GM23338 (cell line): ENCODE data around the gene SLC25A15. TPM values are rescaled to one million over a fixed set of nuclear protein-coding genes. Genes with fewer than 3 reads are reported as not detected.

Source experiments
- ATAC-seq: fragments of 200-7000 bp; cut with Tn5 transposase; 3 replicates; pipeline ENCODE4 v1.9.1; 2020
- DNase-seq: peaks from one replicate; pipeline ENCODE4 v3.0.0-alpha.2; 2015; ENCODE audit warnings: low spot score
- H2AFZ ChIP-seq: fragments of 200-600 bp; sonication (generic); 2 replicates; pipeline ENCODE4 v1.8.0; 2016; ENCODE audit warnings: antibody characterized with exemption, mild to moderate bottlenecking, moderate library complexity
- H3F3A ChIP-seq: fragments of 200-600 bp; sonication (generic); replicated peaks from 2 replicates; pipeline ENCODE4 v1.8.0; 2017; ENCODE audit warnings: antibody characterized with exemption, mixed run types, low read depth
- H3K27ac ChIP-seq: fragments of 200-600 bp; sonication (generic); 2 replicates; pipeline ENCODE4 v1.6.1; 2016; ENCODE audit warnings: low read depth
- H3K27me3 ChIP-seq: fragments of 200-600 bp; sonication (generic); 2 replicates; pipeline ENCODE4 v1.8.0; 2016; ENCODE audit warnings: mild to moderate bottlenecking, mixed run types, moderate library complexity; ENCODE audit not compliant: insufficient read depth
- H3K36me3 ChIP-seq: fragments of 200-600 bp; sonication (generic); 2 replicates; pipeline ENCODE4 v1.8.0; 2016; ENCODE audit warnings: mild to moderate bottlenecking; ENCODE audit not compliant: insufficient read depth
- H3K4me1 ChIP-seq: fragments of 200-600 bp; sonication (generic); 2 replicates; pipeline ENCODE4 v1.8.0; 2016; ENCODE audit warnings: mild to moderate bottlenecking, moderate library complexity; ENCODE audit not compliant: insufficient read depth
- H3K4me2 ChIP-seq: fragments of 200-600 bp; sonication (generic); 2 replicates; pipeline ENCODE4 v1.7.1; 2017; ENCODE audit warnings: mixed run types
- H3K4me3 ChIP-seq: fragments of 200-600 bp; sonication (generic); 2 replicates; pipeline ENCODE4 v1.6.1; 2016; ENCODE audit warnings: mixed run types
- H3K79me2 ChIP-seq: fragments of 200-600 bp; sonication (generic); replicated peaks from 2 replicates; pipeline ENCODE4 v1.8.0; 2017; ENCODE audit warnings: mild to moderate bottlenecking; ENCODE audit not compliant: insufficient read depth
- H3K9me2 ChIP-seq: fragments of 200-600 bp; sonication (generic); 2 replicates; pipeline ENCODE4 v1.8.0; 2017; ENCODE audit not compliant: insufficient read depth
- H4K20me1 ChIP-seq: fragments of 200-600 bp; sonication (generic); replicated peaks from 2 replicates; pipeline ENCODE4 v1.8.0; 2017; ENCODE audit warnings: mild to moderate bottlenecking; ENCODE audit not compliant: insufficient read depth
- H3K27ac Mint-ChIP-seq: 2 replicates; pipeline ENCODE4 v1.8.0; 2020; ENCODE audit warnings: inconsistent platforms, mild to moderate bottlenecking, moderate library complexity, mixed read lengths
- H3K27me3 Mint-ChIP-seq: 3 replicates; pipeline ENCODE4 v1.8.0; 2022; ENCODE audit warnings: low read depth, mild to moderate bottlenecking, moderate library complexity, mixed read lengths, inconsistent platforms; ENCODE audit not compliant: insufficient read depth, poor library complexity
- H3K36me3 Mint-ChIP-seq: 3 replicates; pipeline ENCODE4 v1.8.0; 2021; ENCODE audit warnings: low read depth, mild to moderate bottlenecking, inconsistent platforms, moderate library complexity, mixed read lengths
- H3K4me1 Mint-ChIP-seq: 3 replicates; pipeline ENCODE4 v1.8.0; 2020; ENCODE audit warnings: mild to moderate bottlenecking, inconsistent platforms, mixed read lengths
- H3K4me3 Mint-ChIP-seq: 3 replicates; pipeline ENCODE4 v1.8.0; 2021; ENCODE audit warnings: moderate library complexity, mild to moderate bottlenecking, inconsistent platforms, mixed read lengths
- H3K9me3 Mint-ChIP-seq: 3 replicates; pipeline ENCODE4 v1.8.0; 2020; ENCODE audit warnings: moderate library complexity, mild to moderate bottlenecking, inconsistent platforms, mixed read lengths
- NANOG ChIP-seq: IDR thresholded peaks from 2 replicates; pipeline ENCODE4 v1.6.1; 2016; ENCODE audit warnings: antibody characterized with exemption, borderline replicate concordance
- POLR2AphosphoS5 ChIP-seq: IDR thresholded peaks from 2 replicates; pipeline ENCODE4 v1.6.1; 2016; ENCODE audit warnings: antibody characterized with exemption, low read depth
- STAT1 ChIP-seq: IDR thresholded peaks from one replicate; pipeline ENCODE4 v1.6.1; 2016; ENCODE audit warnings: antibody characterized with exemption; ENCODE audit not compliant: unreplicated experiment
- ZNF114 ChIP-seq: fragments of 250-450 bp; sonication (Bioruptor Pico); IDR thresholded peaks from 2 replicates; pipeline ENCODE4 v1.5.0; 2020; ENCODE audit warnings: mild to moderate bottlenecking, moderate library complexity
- polyA plus RNA-seq: library from polyadenylated mRNA; unstranded; fragments of >200 nt; fragmentation: Nextera tagmentation; extraction: Ambion mirVana; gene quantifications from 2 replicates; pipeline ENCODE4 v1.2.1, GENCODE V29; 2016
- total RNA-seq: library from RNA; depleted of rRNA; stranded (reverse); fragments of >200 nt; shearing (Covaris generic); gene quantifications from 2 replicates; pipeline ENCODE4 v1.2.3, GENCODE V29; 2014
- TF ChIP-seq, protein P1 (sequence below): IDR thresholded peaks from one replicate; pipeline ENCODE4 v1.6.1; 2018; ENCODE audit warnings: antibody characterized with exemption; ENCODE audit not compliant: unreplicated experiment
- TF ChIP-seq, protein P2 (sequence below): fragments of 250-450 bp; sonication (Bioruptor Pico); IDR thresholded peaks from 2 replicates; pipeline ENCODE4 v1.5.0; 2020; ENCODE audit warnings: mild to moderate bottlenecking, moderate library complexity
- TF ChIP-seq, protein P3 (sequence below): IDR thresholded peaks from 2 replicates; pipeline ENCODE4 v1.6.1; 2016; ENCODE audit warnings: antibody characterized with exemption

SLC25A15 gene
- total and polyA plus RNA-seq, 2 experiments from 2014 or later: 6.5 to 32.6 TPM

DNA sequence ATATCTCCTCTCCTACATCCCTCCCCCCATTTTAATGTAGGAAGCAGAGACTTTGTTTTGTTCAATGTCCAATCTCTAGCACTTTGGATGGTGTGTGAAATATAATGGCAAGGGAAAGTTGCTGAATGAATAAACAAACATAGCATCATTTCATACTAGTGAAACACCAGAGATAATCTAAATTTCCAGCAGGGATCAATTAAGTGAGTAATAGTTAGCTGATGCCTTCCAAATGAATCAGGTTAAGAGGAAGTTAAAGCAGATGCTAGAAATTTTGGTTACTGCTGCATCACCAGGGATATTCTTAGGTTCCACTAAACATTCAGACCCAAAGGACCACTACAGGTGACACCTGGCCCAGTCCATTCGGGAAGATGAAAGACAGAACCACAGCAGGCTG lies 26.6 kb upstream of the SLC25A15 start:
- no peaks in the 10 kb centered on the region for H3F3A ChIP-seq

More for the DNA sequence above, 26.6 kb upstream of the SLC25A15 start:
- Histone ChIP-seq H4K20me1 (no peaks in the 10 kb centered on the region; the same call in 1 of the 2 replicates), H3K79me2 (no peaks in the 10 kb centered on the region), H3K27ac (no peak overlapping the region), H3K4me3 (no peak overlapping the region), H3K27me3 (no peaks in the 10 kb centered on the region), H3K9me2 (no peaks in the 10 kb centered on the region), H3K4me1 (no peaks in the 10 kb centered on the region), H3K36me3 (peaks cover 8% of the 10 kb centered on the region; the same call in 1 of the 2 replicates), H2AFZ (no peak overlapping the region), H3K4me2 (no peak overlapping the region)
- ATAC-seq (no peak), DNase-seq (no peak)
- Mint-ChIP-seq H3K4me3 (no peak overlapping the region), H3K36me3 (peaks cover 17% of the 10 kb centered on the region; the same call in 2 of the 3 replicates), H3K27ac (no peak overlapping the region), H3K27me3 (no peaks in the 10 kb centered on the region), H3K4me1 (no peaks in the 10 kb centered on the region), H3K9me3 (no peaks in the 10 kb centered on the region)
- TF ChIP-seq, protein P1, sequence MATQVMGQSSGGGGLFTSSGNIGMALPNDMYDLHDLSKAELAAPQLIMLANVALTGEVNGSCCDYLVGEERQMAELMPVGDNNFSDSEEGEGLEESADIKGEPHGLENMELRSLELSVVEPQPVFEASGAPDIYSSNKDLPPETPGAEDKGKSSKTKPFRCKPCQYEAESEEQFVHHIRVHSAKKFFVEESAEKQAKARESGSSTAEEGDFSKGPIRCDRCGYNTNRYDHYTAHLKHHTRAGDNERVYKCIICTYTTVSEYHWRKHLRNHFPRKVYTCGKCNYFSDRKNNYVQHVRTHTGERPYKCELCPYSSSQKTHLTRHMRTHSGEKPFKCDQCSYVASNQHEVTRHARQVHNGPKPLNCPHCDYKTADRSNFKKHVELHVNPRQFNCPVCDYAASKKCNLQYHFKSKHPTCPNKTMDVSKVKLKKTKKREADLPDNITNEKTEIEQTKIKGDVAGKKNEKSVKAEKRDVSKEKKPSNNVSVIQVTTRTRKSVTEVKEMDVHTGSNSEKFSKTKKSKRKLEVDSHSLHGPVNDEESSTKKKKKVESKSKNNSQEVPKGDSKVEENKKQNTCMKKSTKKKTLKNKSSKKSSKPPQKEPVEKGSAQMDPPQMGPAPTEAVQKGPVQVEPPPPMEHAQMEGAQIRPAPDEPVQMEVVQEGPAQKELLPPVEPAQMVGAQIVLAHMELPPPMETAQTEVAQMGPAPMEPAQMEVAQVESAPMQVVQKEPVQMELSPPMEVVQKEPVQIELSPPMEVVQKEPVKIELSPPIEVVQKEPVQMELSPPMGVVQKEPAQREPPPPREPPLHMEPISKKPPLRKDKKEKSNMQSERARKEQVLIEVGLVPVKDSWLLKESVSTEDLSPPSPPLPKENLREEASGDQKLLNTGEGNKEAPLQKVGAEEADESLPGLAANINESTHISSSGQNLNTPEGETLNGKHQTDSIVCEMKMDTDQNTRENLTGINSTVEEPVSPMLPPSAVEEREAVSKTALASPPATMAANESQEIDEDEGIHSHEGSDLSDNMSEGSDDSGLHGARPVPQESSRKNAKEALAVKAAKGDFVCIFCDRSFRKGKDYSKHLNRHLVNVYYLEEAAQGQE: no peak
- no peak for TF ChIP-seq POLR2AphosphoS5
- no peak for TF ChIP-seq NANOG
- TF ChIP-seq, protein P2, sequence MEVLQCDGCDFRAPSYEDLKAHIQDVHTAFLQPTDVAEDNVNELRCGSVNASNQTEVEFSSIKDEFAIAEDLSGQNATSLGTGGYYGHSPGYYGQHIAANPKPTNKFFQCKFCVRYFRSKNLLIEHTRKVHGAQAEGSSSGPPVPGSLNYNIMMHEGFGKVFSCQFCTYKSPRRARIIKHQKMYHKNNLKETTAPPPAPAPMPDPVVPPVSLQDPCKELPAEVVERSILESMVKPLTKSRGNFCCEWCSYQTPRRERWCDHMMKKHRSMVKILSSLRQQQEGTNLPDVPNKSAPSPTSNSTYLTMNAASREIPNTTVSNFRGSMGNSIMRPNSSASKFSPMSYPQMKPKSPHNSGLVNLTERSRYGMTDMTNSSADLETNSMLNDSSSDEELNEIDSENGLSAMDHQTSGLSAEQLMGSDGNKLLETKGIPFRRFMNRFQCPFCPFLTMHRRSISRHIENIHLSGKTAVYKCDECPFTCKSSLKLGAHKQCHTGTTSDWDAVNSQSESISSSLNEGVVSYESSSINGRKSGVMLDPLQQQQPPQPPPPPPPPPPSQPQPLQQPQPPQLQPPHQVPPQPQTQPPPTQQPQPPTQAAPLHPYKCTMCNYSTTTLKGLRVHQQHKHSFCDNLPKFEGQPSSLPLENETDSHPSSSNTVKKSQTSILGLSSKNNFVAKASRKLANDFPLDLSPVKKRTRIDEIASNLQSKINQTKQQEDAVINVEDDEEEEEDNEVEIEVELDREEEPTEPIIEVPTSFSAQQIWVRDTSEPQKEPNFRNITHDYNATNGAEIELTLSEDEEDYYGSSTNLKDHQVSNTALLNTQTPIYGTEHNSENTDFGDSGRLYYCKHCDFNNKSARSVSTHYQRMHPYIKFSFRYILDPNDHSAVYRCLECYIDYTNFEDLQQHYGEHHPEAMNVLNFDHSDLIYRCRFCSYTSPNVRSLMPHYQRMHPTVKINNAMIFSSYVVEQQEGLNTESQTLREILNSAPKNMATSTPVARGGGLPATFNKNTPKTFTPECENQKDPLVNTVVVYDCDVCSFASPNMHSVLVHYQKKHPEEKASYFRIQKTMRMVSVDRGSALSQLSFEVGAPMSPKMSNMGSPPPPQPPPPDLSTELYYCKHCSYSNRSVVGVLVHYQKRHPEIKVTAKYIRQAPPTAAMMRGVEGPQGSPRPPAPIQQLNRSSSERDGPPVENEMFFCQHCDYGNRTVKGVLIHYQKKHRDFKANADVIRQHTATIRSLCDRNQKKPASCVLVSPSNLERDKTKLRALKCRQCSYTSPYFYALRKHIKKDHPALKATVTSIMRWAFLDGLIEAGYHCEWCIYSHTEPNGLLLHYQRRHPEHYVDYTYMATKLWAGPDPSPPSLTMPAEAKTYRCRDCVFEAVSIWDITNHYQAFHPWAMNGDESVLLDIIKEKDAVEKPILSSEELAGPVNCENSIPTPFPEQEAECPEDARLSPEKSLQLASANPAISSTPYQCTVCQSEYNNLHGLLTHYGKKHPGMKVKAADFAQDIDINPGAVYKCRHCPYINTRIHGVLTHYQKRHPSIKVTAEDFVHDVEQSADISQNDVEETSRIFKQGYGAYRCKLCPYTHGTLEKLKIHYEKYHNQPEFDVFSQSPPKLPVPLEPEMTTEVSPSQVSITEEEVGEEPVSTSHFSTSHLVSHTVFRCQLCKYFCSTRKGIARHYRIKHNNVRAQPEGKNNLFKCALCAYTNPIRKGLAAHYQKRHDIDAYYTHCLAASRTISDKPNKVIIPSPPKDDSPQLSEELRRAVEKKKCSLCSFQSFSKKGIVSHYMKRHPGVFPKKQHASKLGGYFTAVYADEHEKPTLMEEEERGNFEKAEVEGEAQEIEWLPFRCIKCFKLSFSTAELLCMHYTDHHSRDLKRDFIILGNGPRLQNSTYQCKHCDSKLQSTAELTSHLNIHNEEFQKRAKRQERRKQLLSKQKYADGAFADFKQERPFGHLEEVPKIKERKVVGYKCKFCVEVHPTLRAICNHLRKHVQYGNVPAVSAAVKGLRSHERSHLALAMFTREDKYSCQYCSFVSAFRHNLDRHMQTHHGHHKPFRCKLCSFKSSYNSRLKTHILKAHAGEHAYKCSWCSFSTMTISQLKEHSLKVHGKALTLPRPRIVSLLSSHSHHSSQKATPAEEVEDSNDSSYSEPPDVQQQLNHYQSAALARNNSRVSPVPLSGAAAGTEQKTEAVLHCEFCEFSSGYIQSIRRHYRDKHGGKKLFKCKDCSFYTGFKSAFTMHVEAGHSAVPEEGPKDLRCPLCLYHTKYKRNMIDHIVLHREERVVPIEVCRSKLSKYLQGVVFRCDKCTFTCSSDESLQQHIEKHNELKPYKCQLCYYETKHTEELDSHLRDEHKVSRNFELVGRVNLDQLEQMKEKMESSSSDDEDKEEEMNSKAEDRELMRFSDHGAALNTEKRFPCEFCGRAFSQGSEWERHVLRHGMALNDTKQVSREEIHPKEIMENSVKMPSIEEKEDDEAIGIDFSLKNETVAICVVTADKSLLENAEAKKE (CRISPR knock-in tag): no peak
- TF ChIP-seq STAT1: no peak
- TF ChIP-seq, protein P3, sequence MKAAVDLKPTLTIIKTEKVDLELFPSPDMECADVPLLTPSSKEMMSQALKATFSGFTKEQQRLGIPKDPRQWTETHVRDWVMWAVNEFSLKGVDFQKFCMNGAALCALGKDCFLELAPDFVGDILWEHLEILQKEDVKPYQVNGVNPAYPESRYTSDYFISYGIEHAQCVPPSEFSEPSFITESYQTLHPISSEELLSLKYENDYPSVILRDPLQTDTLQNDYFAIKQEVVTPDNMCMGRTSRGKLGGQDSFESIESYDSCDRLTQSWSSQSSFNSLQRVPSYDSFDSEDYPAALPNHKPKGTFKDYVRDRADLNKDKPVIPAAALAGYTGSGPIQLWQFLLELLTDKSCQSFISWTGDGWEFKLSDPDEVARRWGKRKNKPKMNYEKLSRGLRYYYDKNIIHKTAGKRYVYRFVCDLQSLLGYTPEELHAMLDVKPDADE: no peak
- no peak for TF ChIP-seq ZNF114 (CRISPR knock-in tag)
